ENCODE measurements around the gene GPR135. TPM values are rescaled to one million over a fixed set of nuclear protein-coding genes. Genes with fewer than 3 reads are reported as not detected.

The GPR135 gene
- total and polyA plus RNA-seq, 2 of the 13 experiments (the other 11 are each of a cell fraction or from before 2014, with no cell fraction given): 0.46 to 1.3 TPM

- TF ChIP-seq AGO1 (IDR thresholded peaks at IDR 0.05; ENCODE audit: low read depth, low read length, poor library complexity, severe bottlenecking) (peak; percentile 11), ZNF709 (CRISPR knock-in tag; IDR thresholded peaks at IDR 0.05) (0 out of 2 replicates have a peak, but pooled peaks have one; percentile 39), ZNF451 (CRISPR knock-in tag; IDR thresholded peaks at IDR 0.05) (0 out of 2 replicates have a peak, but pooled peaks have one; percentile 47), ZNF446 (CRISPR knock-in tag; IDR thresholded peaks at IDR 0.05) (peak; percentile 44; the same call in 1 of the 2 replicates), CAMTA2 (CRISPR knock-in tag; IDR thresholded peaks at IDR 0.05; ENCODE audit: borderline replicate concordance) (no peak), ZNF639 (CRISPR knock-in tag; conservative IDR thresholded peaks at IDR 0.05) (0 out of 2 replicates have a peak, but pooled peaks have one; percentile 26), AGO2 (optimal IDR thresholded peaks at IDR 0.05; ENCODE audit: low read depth, low read length) (peak; percentile 11), POGK (CRISPR knock-in tag; conservative IDR thresholded peaks at IDR 0.05) (0 out of 2 replicates have a peak, but pooled peaks have one; percentile 28), ZNF607 (CRISPR knock-in tag; IDR thresholded peaks at IDR 0.05; ENCODE audit: borderline replicate concordance) (0 out of 2 replicates have a peak, but pooled peaks have one; percentile 49), HINFP (CRISPR knock-in tag; IDR thresholded peaks at IDR 0.05; ENCODE audit: low read depth) (peak; percentile 27; the same call in 1 of the 2 replicates), POLR2G (IDR thresholded peaks at IDR 0.05; ENCODE audit: low read depth, low read length) (peak; percentile 22; the same call in 1 of the 2 replicates), ZNF329 (CRISPR knock-in tag; IDR thresholded peaks at IDR 0.05; ENCODE audit: low read depth) (peak; percentile 50; the same call in 1 of the 2 replicates), ASH2L (IDR thresholded peaks at IDR 0.05; ENCODE audit: insufficient read length, low read depth, low read length) (peak; percentile 41), ZNF343 (CRISPR knock-in tag; IDR thresholded peaks at IDR 0.05) (0 out of 2 replicates have a peak, but pooled peaks have one; percentile 33), CHCHD3 (CRISPR knock-in tag; IDR thresholded peaks at IDR 0.05) (0 out of 2 replicates have a peak, but pooled peaks have one; percentile 25), GRHL1 (CRISPR knock-in tag; conservative IDR thresholded peaks at IDR 0.05) (no peak), PAX8 (CRISPR knock-in tag; IDR thresholded peaks at IDR 0.05; ENCODE audit: borderline replicate concordance) (0 out of 2 replicates have a peak, but pooled peaks have one; percentile 15), ZNF563 (CRISPR knock-in tag; IDR thresholded peaks at IDR 0.05) (peak; percentile 77; the same call in 1 of the 2 replicates), ZFP82 (CRISPR knock-in tag; IDR thresholded peaks at IDR 0.05; ENCODE audit: borderline replicate concordance) (0 out of 2 replicates have a peak, but pooled peaks have one; percentile 37), CCDC6 (CRISPR knock-in tag; IDR thresholded peaks at IDR 0.05) (peak; percentile 32; the same call in 1 of the 2 replicates), ZNF768 (CRISPR knock-in tag; IDR thresholded peaks at IDR 0.05) (peak; percentile 51; the same call in 1 of the 2 replicates)
Observed at GRCh38 chr14:59464486-59465315, 479 bp downstream of the GPR135 start (continued).

Measured in HepG2 (cell line).